IMR-90 (cell line): Measurements from ENCODE around the gene IL1RL1. TPM values are rescaled to one million over a fixed set of nuclear protein-coding genes. Genes with fewer than 3 reads are reported as not detected.

ENCODE experiments used
- ATAC-seq: fragments of 200-7000 bp; cut with Tn5 transposase; 2 replicates; pipeline ENCODE4 v1.9.1; 2020; ENCODE audit warnings: low read depth, mild to moderate bottlenecking, moderate library complexity
- BruUV-seq: library from RNA; stranded (reverse); fragments of 400-500 nt; replicated peaks from 2 replicates; lab custom pipeline; 2021; lab: Mats Ljungman, UMichigan
- CTCF ChIA-PET: fragments of 300-600 bp; formaldehyde crosslinking; extraction: SDS; loops from one replicate; lab custom pipeline; 2021; ENCODE audit warnings: antibody characterized with exemption; lab: Yijun Ruan, JAX
- POLR2A ChIA-PET: fragments of 300-600 bp; sonication (Branson Sonifier 250); formaldehyde crosslinking; loops from one replicate; lab custom pipeline; 2022; ENCODE audit warnings: antibody characterized with exemption; ENCODE audit not compliant: unreplicated experiment; lab: Charles Lee
- DNase-seq: peaks from one replicate; pipeline ENCODE4 v3.0.0; 2013
- H2AFZ ChIP-seq: replicated peaks from 2 replicates; pipeline ENCODE3; 2013; ENCODE audit warnings: low read length, mild to moderate bottlenecking; ENCODE audit not compliant: poor library complexity
- H2AK5ac ChIP-seq: 2 replicates; pipeline ENCODE4 v1.6.1; 2013; ENCODE audit warnings: low read depth, low read length, inconsistent platforms
- H2AK9ac ChIP-seq: replicated peaks from 2 replicates; pipeline ENCODE3; 2013; ENCODE audit warnings: mild to moderate bottlenecking, low read depth, low read length, moderate library complexity; ENCODE audit not compliant: poor library complexity
- H2BK120ac ChIP-seq: 2 replicates; pipeline ENCODE4 v1.6.1; 2013; ENCODE audit warnings: low read depth, low read length, inconsistent platforms
- H2BK15ac ChIP-seq: 3 replicates; pipeline ENCODE4 v1.6.1; 2013; ENCODE audit warnings: low read depth, low read length, inconsistent platforms
- H2BK20ac ChIP-seq: 2 replicates; pipeline ENCODE4 v1.6.1; 2013; ENCODE audit warnings: low read depth, mild to moderate bottlenecking, inconsistent platforms, low read length, moderate library complexity
- H2BK5ac ChIP-seq: 2 replicates; pipeline ENCODE4 v1.6.1; 2013; ENCODE audit warnings: mild to moderate bottlenecking, low read depth, low read length, inconsistent platforms; ENCODE audit not compliant: poor library complexity, severe bottlenecking
- H3K14ac ChIP-seq: replicated peaks from 2 replicates; pipeline ENCODE4 v1.6.1; 2013; ENCODE audit warnings: low read depth, low read length, inconsistent platforms
- H3K18ac ChIP-seq: 2 replicates; pipeline ENCODE4 v1.6.1; 2013; ENCODE audit warnings: low read depth, low read length, control low read depth
- H3K23ac ChIP-seq: 2 replicates; pipeline ENCODE4 v1.6.1; 2013; ENCODE audit warnings: low read depth, low read length, inconsistent platforms
- H3K27ac ChIP-seq: 2 replicates; pipeline ENCODE4 v1.5.1; 2013; ENCODE audit warnings: mild to moderate bottlenecking, control low read depth, low read length; ENCODE audit not compliant: insufficient read depth
- H3K27me3 ChIP-seq: 2 replicates; pipeline ENCODE4 v1.6.1; 2013; ENCODE audit warnings: low read length; ENCODE audit not compliant: control insufficient read depth, insufficient read depth
- H3K36me3 ChIP-seq: 2 replicates; pipeline ENCODE4 v1.6.1; 2013; ENCODE audit warnings: low read length, mixed read lengths; ENCODE audit not compliant: control insufficient read depth, insufficient read depth
- H3K4ac ChIP-seq: 2 replicates; pipeline ENCODE4 v1.6.1; 2013; ENCODE audit warnings: low read depth, low read length, inconsistent platforms
- H3K4me1 ChIP-seq: 2 replicates; pipeline ENCODE4 v1.6.1; 2013; ENCODE audit warnings: low read length, mixed read lengths; ENCODE audit not compliant: control insufficient read depth, insufficient read depth
- H3K4me2 ChIP-seq: 2 replicates; pipeline ENCODE4 v1.6.1; 2013; ENCODE audit warnings: low read depth, mild to moderate bottlenecking, control low read depth, low read length, moderate library complexity
- H3K4me3 ChIP-seq: 2 replicates; pipeline ENCODE4 v1.5.1; 2013; ENCODE audit warnings: low read depth, mild to moderate bottlenecking, control low read depth, low read length, moderate library complexity; ENCODE audit not compliant: insufficient read depth
- H3K56ac ChIP-seq: 2 replicates; pipeline ENCODE4 v1.6.1; 2013; ENCODE audit warnings: low read length, inconsistent platforms; ENCODE audit not compliant: insufficient read depth; ENCODE audit errors: extremely low read depth
- H3K79me1 ChIP-seq, 2 experiments: 2 replicates each; pipeline ENCODE4 v1.6.1; 2013; ENCODE audit warnings: low read length in 2 of 2, inconsistent platforms in 1 of 2, low read depth in 1 of 2
- H3K9ac ChIP-seq: 2 replicates; pipeline ENCODE4 v1.6.1; 2013; ENCODE audit warnings: low read depth, low read length, control low read depth
- H3K9me1 ChIP-seq: 2 replicates; pipeline ENCODE4 v1.6.1; 2013; ENCODE audit warnings: low read length, inconsistent platforms; ENCODE audit not compliant: insufficient read depth
- H3K9me3 ChIP-seq: 2 replicates; pipeline ENCODE4 v1.6.1; 2013; ENCODE audit warnings: low read length; ENCODE audit not compliant: control insufficient read depth, insufficient read depth
- H4K20me1 ChIP-seq: 2 replicates; pipeline ENCODE4 v1.6.1; 2013; ENCODE audit warnings: low read length, inconsistent platforms; ENCODE audit not compliant: insufficient read depth
- H4K5ac ChIP-seq: 2 replicates; pipeline ENCODE4 v1.6.1; 2013; ENCODE audit warnings: mild to moderate bottlenecking, low read depth, low read length, control low read depth
- H4K8ac ChIP-seq, 2 experiments: 2 replicates each; pipeline ENCODE4 v1.6.1; 2013; ENCODE audit warnings: low read depth in 2 of 2, low read length in 2 of 2, control low read depth in 1 of 2, inconsistent platforms in 1 of 2
- H4K91ac ChIP-seq: 2 replicates; pipeline ENCODE4 v1.6.1; 2013; ENCODE audit warnings: low read depth, low read length, inconsistent platforms; ENCODE audit not compliant: insufficient read depth
- CTCF ChIP-seq: conservative IDR thresholded peaks from 2 replicates; pipeline ENCODE4 v1.5.1; 2012; ENCODE audit warnings: mild to moderate bottlenecking, low read depth, low read length, improper control_type of control experiment
- RAD21 ChIP-seq: IDR thresholded peaks from 2 replicates; pipeline ENCODE4 v1.6.1; 2012; ENCODE audit warnings: low read length, improper control_type of control experiment
- USF2 ChIP-seq: fragments of 150-350 bp; IDR thresholded peaks from 2 replicates; pipeline ENCODE4 v1.6.1; 2017; ENCODE audit warnings: mild to moderate bottlenecking, antibody characterized with exemption, low read length, low read depth
- WGBS, 2 experiments: methylation state at CpG; one replicate each; pipeline versions ENCODE4 v1.1.5 to v1.1.7; 2013; ENCODE audit warnings: missing lambda C conversion rate in 2 of 2; ENCODE audit not compliant: insufficient read length in 1 of 2; ENCODE audit errors: extremely low coverage in 2 of 2; 5-methylcytosine and 5-hydroxymethylcytosine counted together
- dilution Hi-C: fragments of 300-500 bp; cut with HindIII; formaldehyde crosslinking; loops from one replicate; pipeline ENCODE4 v1.14.3; 2018; ENCODE audit warnings: low sequenced_read_pairs; ENCODE audit not compliant: unreplicated experiment
- in situ Hi-C: fragments of 300-500 bp; cut with MboI; formaldehyde crosslinking; loops from 3 replicates; pipeline ENCODE4 v1.14.3; 2019; ENCODE audit warnings: low sequenced_read_pairs, inconsistent platforms, mixed read lengths
- intact Hi-C: fragments of 100-400 bp; cut with micrococcal nuclease; formaldehyde crosslinking; loops from 2 replicates; pipeline ENCODE4 v1.10.0; 2022
- polyA plus RNA-seq, 3 experiments: library from polyadenylated mRNA; depleted of rRNA; stranded (reverse); fragments of >200 nt; gene quantifications; 2 replicates each; pipeline ENCODE4 v1.2.3, GENCODE V29; 2012; ENCODE audit warnings: low replicate concordance in 1 of 3
- total RNA-seq: library from RNA; depleted of rRNA; stranded (reverse); fragments of >200 nt; gene quantifications from 2 replicates; pipeline ENCODE4 v1.2.3, GENCODE V29; 2012

IL1RL1 gene
- total and polyA plus RNA-seq, 2 of the 4 experiments (the other 2 are of a cell fraction): under 0.01 to 0.14 TPM

GRCh38 chr2:102301867-102302362 is 9.4 kb upstream of the IL1RL1 start:
- POLR2A ChIA-PET: interaction anchor here (0.7 kb wide), 1 partner anchor 1176 kb away, joined by 3 read pairs; no protein-coding TSS in a partner anchor
- no peak overlapping the region for H2AK5ac ChIP-seq
- H2AK9ac ChIP-seq: no peak overlapping the region
- no TSS peak for BruUV-seq
- no peak overlapping the region for H3K18ac ChIP-seq
- H3K23ac ChIP-seq: no peak overlapping the region
- H2BK5ac ChIP-seq: no peak overlapping the region
- dilution Hi-C loops: no loop called here
- DNase-seq (peak; percentile 32), ATAC-seq (peak; percentile 48; the same call in 1 of the 2 replicates)
- WGBS, 2 experiments: 40% methylated on average over 1 of the region's 7 CpGs; no CpG with 5 or more reads in 1 of the 2 experiments
- H3K56ac ChIP-seq: no peak overlapping the region; the same call in 1 of the 2 replicates
- H2BK20ac ChIP-seq: no peak overlapping the region
- intact Hi-C loops: no loop called here
- H3K79me1 ChIP-seq: no peaks in the 10 kb centered on the region
- no peak overlapping the region for H3K4me3 ChIP-seq
- no peaks in the 10 kb centered on the region for H3K36me3 ChIP-seq
- no peak overlapping the region for H3K27ac ChIP-seq
- H2AFZ ChIP-seq: no peak overlapping the region
- H3K14ac ChIP-seq: 0 out of 2 replicates have a peak overlapping the region, but pooled peaks have one; percentile 13
- in situ Hi-C loops: no loop called here
- H3K9ac ChIP-seq: no peak overlapping the region
- CTCF ChIA-PET: interaction anchor here (0.6 to 1.4 kb wide), 3 partner anchors 9 to 386 kb away, joined by 3 read pairs; no protein-coding TSS in a partner anchor
- H3K9me3 ChIP-seq: no peaks in the 10 kb centered on the region
- H4K91ac ChIP-seq: no peak overlapping the region
- H3K4ac ChIP-seq: peak overlapping the region; percentile 15; the same call in 1 of the 2 replicates
- H3K4me2 ChIP-seq: no peak overlapping the region
- H4K8ac ChIP-seq: peak overlapping the region in 1 of 2 experiments; percentile 6; a peak in 2 of 4 replicates
- 0 out of 2 replicates have a peak, but pooled peaks cover 2% of the 10 kb centered on the region for H3K4me1 ChIP-seq
- TF ChIP-seq RAD21 (peak; percentile 6; the same call in 1 of the 2 replicates), USF2 (no peak), CTCF (peak; percentile 26; the same call in 1 of the 2 replicates)
- H2BK120ac ChIP-seq: peak overlapping the region; percentile 30
- H3K27me3 ChIP-seq: no peaks in the 10 kb centered on the region
- no peak overlapping the region for H2BK15ac ChIP-seq
- H4K5ac ChIP-seq: no peak overlapping the region
- H4K20me1 ChIP-seq: no peaks in the 10 kb centered on the region
- no peaks in the 10 kb centered on the region for H3K9me1 ChIP-seq
